ENCODE measurements around the gene TMEM86B.

TMEM86B gene

GRCh38 chr19:55228403-55229031 lies at the start of gene TMEM86B:
Gene TMEM86B, minus strand, starts transcription at chr19:55228763. Its CDS starts 22 bp downstream, at chr19:55228741.
- no peak for DNase-seq

GRCh38 chr19:55277494-55277893 lies 48.9 kb upstream of the TMEM86B start:
- no peak for DNase-seq

- DNase-seq = no peak
Measured at GRCh38 chr19:55276720-55277430, 48.3 kb upstream of the TMEM86B start.

GRCh38 chr19:55275851-55276719 lies 47.5 kb upstream of the TMEM86B start:
- no peak for DNase-seq

- no peak for DNase-seq
Measured at GRCh38 chr19:55273978-55274707, 45.6 kb upstream of the TMEM86B start.

GRCh38 chr19:55272142-55272541 lies 43.6 kb upstream of the TMEM86B start:
- DNase-seq = no peak

GRCh38 chr19:55270172-55270942 lies 41.8 kb upstream of the TMEM86B start:
- no peak for DNase-seq

- no peak for DNase-seq
Measured at GRCh38 chr19:55269299-55269698, 40.7 kb upstream of the TMEM86B start.

GRCh38 chr19:55266840-55267239 lies 38.3 kb upstream of the TMEM86B start:
- DNase-seq = no peak

GRCh38 chr19:55266404-55266803 lies 37.8 kb upstream of the TMEM86B start:
- no peak for DNase-seq

GRCh38 chr19:55265723-55266386 lies 37.3 kb upstream of the TMEM86B start:
- no peak for DNase-seq

GRCh38 chr19:55265173-55265572 lies 36.6 kb upstream of the TMEM86B start:
- no peak for DNase-seq

GRCh38 chr19:55264531-55264930 lies 36.0 kb upstream of the TMEM86B start:
- no peak for DNase-seq

GRCh38 chr19:55262359-55262758 lies 33.8 kb upstream of the TMEM86B start:
- DNase-seq = no peak

- DNase-seq = no peak
Measured at GRCh38 chr19:55261671-55262126, 33.1 kb upstream of the TMEM86B start.

GRCh38 chr19:55259540-55260210 lies 31.1 kb upstream of the TMEM86B start:
- no peak for DNase-seq

GRCh38 chr19:55258828-55259539 lies 30.4 kb upstream of the TMEM86B start, which contains the start of gene PPP6R1:
Gene PPP6R1, minus strand, starts transcription at chr19:55259017. Its CDS starts 11,914 bp downstream, at chr19:55247103.
- DNase-seq = peak; percentile 97

- no peak for DNase-seq
Measured at GRCh38 chr19:55258476-55258827, 29.9 kb upstream of the TMEM86B start.

GRCh38 chr19:55257461-55258420 lies 29.2 kb upstream of the TMEM86B start:
- peak in 1 of 2 experiments; percentile 22 for DNase-seq

All from AML-193 (cell line).